Esophagus mucosa (tissue), 1 donor: ENCODE measurements around the gene SYNM. TPM values are rescaled to one million over a fixed set of nuclear protein-coding genes. Genes with fewer than 3 reads are reported as not detected.
A peak's percentile ranks its signal among the peaks of the same experiment; 100 is the strongest.

Experiments
- ATAC-seq: fragments of 200-7000 bp; cut with Tn5 transposase; one replicate; pipeline ENCODE4 v1.9.1; 2020
- total RNA-seq: library from RNA; stranded (reverse); gene quantifications from one replicate; pipeline ENCODE4 v1.2.4, GENCODE V29; 2023
- donor health status: DM: yes; HTN: yes; CAD: no.

SYNM gene
- total RNA-seq, 1 donor from 2014 or later: 6.0 TPM

DNA sequence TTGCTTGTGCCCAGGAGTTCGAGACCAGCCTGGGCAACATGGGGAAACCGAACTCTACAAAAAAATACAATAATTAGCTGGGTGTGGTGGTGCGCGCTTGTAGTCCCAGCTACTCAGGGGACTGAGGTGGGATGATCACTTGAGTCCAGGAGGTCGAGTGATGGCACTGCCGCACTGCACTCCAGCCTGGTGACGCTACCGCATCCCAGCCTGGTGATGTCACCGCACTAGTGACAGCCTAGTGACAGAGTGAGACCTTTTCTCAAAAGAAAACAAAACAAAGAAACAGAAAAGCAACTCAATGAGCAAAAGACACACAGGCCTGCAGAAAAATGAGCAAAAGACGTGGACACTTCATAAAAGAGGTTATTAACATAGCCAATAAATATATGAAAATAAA lies 19.9 kb upstream of the SYNM start:
- no peak for ATAC-seq

- ATAC-seq: no peak
These were observed 19.2 kb upstream of the SYNM start for GRCh38 chr15:99085413-99086326.

DNA sequence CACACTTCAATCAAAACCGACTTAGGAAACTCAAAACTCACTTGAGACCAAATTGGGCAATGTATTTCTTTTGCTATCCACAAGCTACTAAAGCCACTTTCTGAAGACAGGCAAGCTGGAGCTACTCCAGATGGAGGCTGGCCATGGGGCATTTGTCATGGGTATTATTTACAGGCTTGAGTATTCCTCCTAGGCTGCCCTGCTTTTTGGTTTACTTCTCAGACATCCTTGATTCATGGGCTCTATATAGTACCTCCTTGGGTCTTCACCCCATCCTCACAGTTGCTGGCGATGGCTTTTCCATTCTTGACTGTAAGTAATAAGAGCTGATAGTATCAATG lies 18.6 kb upstream of the SYNM start:
- ATAC-seq: no peak

DNA sequence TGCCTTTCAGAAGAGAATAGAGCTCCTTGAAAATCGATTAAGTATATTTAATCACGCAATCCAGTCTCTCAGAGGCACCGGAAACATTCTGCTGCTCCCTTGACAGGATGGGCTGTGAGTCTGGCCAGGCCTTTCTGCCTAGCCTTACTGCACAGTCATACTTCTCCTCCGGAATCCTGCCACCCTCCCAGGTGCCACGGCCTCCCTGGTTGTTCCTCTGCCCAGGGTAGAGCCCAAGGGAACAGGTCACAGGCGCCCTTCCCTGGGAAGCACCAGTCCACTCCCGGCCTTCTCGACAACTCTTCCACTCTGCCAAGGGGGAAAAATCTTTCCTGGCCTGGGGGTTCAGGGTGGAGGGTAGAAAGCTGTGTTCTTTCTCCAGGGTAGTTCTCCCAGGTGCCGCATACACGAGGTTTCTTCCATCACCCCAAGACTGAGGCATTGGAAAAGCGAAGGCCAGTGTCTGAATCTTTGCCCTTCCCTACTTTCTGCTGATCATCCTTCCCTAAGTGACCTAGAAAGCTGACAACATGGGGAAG lies 17.4 kb upstream of the SYNM start:
- ATAC-seq: peak; percentile 29

DNA sequence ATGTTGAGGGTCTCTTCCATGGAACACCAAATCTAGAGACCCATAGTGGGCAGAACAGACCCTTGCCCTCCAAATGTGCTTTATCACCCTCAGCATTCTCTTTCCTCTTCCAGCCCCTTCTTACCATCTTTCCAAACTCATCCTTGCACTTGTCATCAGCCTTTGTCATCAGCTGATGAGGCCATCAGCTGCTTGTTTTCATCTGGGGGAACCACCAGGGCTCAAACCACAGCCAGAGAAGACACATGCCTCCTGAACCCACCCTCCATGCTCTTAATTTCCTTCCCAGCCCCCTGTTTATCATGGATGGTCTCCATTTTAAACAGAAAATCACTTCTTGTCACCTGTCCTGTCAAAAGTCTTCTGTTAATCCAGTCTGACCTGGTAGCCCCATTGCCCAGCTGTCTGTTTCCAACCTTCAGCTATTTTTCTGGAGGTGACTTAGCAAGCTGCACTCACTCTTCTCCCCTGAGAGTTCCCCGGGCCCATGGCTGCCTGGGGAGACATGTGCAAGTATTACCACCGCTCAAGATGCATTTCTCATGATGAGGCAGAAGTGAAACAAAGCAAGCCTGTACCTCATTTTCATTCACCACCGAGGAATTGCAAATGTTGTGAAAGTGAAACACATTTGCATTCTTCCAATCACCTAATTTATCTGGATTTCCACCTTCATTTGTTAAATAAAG lies 14.7 kb upstream of the SYNM start:
- ATAC-seq: peak; percentile 22

DNA sequence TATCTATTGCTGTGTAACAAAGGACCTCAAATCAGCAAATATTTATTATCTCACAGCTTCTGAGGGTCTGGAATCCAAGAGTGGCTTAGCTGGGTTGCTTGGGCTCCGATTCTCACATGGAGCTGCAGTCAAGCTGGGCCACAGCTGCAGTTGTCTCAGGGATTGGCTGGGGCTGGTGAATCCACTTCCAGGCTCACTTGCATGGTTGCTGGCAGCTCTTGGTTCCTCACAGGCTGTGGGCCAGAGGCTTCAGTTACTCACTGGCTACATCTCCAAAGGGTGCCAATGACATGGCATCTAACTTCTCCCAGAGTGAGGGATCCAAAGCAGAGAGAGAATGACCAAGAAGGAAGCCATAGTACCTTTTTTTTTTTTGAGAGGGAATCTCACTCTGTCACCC lies 13.9 kb upstream of the SYNM start:
- ATAC-seq: no peak

- ATAC-seq: peak; percentile 71
These were observed 12.2 kb upstream of the SYNM start for GRCh38 chr15:99092554-99093172.

DNA sequence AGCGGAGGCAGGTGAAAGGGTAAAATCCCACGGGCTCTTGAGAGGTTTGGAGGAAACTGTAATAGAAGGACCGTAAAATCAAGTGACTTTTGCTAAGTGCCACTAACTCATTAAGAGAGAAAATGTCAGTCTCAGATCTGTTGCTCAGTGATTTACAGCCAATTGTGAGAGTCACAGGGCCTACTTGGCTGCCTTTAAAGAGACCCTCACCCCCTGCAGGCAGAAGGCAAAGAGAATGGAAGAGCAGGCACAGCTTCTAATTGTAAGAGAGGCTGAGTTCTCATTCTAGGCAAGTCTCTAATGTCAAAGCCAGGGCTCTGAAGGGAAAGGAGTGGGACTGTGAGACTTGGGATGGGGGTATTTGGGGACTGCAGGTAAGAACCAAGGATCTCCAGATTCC lies 9.3 kb upstream of the SYNM start:
- ATAC-seq: no peak

GRCh38 chr15:99096173-99096893 lies 8.5 kb upstream of the SYNM start:
- ATAC-seq: no peak

- no peak for ATAC-seq
These were observed 7.9 kb upstream of the SYNM start for GRCh38 chr15:99096894-99097426.

GRCh38 chr15:99097441-99098410 lies 7.2 kb upstream of the SYNM start:
- no peak for ATAC-seq

DNA sequence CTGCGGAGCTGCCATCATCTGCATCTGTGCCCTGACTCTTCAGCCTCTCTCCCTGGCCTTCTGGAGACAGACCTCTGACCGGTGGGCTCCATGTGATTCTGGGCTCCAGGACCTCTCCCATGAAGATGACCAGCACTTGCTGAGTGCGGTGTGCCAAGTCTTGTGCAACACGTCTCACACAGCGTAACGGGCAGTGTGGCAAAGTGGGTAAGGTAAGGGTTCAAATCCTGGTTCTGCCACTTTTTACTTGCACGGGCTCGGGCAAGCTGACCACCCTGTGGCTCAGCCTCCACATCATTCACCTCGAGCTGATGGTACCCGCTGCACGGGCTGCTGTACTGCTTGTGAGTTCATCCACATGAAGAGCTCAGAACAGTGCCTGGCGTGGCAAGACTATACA lies 6.5 kb upstream of the SYNM start:
- no peak for ATAC-seq

DNA sequence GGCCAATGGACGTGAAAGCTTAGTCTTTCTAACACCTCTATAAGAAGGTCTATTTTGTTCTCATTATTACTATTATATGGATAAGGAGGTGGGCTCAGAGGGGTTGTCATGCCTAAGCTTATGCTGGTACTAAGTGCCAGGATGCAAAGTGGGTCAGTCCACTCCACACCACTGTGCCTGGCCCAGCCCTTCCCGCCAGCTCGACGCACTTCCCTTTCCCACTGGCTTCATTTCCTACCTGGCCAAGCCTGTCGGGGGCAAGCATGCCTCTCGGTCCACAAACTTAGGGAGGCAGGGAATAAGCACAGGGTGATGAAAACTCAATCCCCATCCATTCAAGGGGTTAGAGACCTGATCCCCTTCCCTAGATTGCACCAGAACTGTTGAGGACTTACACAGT lies 5.9 kb upstream of the SYNM start:
- ATAC-seq: no peak

DNA sequence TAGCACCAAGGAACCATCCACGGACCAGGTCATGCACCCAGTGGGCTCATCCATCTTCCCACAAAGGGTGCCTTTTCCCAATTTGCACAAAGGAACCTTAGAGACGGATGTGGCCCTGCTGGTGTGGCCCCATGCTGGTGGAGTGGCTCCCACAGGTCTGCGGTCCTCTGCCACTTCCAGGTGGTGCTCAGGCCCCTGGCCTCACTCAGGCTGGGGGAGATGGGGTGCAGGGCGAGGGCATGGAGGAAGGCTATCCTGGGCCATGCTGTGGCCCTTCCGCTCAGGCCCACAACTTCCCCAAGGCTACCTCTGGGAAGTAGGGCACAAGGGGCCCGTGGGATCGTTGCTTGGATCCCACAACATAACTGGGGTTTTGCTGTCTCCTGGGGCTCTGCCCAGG lies 5.2 kb upstream of the SYNM start:
- peak; percentile 10 for ATAC-seq

GRCh38 chr15:99100245-99101173 lies 4.4 kb upstream of the SYNM start:
- ATAC-seq: peak; percentile 42

DNA sequence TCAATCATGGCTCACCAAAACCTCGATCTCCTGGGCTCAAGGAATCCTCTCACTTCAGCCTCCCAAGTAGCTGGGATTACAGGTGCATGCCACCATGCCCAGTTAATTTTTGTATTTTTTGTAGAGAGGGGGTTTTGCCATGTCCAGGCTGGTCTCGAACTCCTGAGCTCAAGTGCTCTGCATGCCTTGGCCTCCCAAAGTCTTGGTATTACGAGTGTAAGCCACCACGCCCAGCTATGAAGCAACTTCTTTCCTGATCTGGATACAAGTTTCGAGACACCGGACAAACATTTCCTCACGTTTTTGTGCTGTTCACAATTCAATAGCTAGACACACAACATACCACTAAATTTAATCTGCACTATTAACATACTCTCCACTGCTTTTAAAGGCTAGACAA lies 3.4 kb upstream of the SYNM start:
- no peak for ATAC-seq

DNA sequence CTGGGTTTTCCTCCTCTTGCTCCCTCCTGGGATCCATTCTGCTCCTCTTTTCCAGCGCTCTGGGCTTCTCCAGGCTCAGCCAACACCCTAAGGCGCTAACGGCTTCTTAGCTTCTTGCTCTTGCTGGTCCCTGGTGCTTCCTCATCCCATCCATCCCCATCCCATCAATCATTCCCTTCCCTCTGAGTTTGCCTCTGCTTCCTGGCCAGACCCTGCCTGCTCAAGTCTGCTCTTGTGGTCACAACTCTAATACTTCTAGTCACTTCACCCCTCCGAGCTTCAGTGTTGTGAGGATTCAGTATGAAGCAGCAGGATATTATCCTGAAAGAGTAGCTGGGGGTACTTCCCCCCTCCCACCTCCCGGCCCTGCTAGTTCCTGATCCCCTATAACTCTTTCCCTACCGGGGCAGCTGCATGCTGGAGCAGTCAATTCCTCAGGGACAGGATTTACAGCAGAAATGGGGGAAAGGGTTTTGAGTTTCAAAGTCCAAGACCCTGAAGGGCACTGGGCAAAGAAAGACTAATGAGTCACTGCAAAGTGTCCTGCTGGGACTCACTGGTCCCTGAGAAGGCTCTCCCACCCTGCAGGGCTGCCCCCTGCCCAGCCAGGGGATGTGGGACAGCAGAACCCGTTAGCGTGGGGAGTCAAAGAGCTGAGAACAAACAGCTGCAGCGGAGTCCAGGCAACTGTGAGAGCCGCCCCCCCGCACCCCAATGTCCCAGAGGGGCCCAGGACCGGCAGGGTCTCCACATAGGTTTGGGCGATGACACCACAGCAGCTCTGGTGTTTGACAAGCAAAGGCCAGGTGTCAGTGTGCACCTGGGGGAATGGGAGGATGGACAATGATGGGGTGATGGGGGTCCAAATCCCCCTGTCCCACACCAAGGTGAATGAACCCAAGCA lies 2.3 kb upstream of the SYNM start:
- ATAC-seq: no peak

DNA sequence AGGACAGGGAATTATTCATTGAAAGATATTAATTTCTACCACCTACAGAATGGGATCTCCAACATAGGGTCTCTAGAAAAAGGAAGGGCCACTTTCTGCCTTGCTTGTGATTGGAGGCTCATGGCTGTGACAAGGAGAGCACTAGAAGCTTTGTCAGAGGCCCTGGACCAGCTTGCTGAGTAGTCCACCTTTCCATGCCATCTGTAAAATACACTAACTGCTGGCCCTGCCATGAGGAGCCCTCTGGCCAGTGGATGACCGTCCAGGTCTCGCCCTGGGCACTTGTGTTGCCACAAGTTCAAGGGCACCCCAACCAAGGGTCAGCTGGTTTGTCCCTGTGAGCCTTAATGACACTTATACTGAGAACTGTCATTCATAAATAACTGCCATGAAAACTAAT lies 1.6 kb upstream of the SYNM start:
- no peak for ATAC-seq
